K562 (cell line): ENCODE measurements around the gene DNASE1L2. TPM values are rescaled to one million over a fixed set of nuclear protein-coding genes. Genes with fewer than 3 reads are reported as not detected.
A peak's percentile ranks its signal among the peaks of the same experiment; 100 is the strongest.

Experiments used
- ATAC-seq: fragments of 200-7000 bp; cut with Tn5 transposase; 3 replicates; pipeline ENCODE4 v1.9.1; 2020; ENCODE audit warnings: moderate library complexity
- BruUV-seq: library from RNA; stranded (reverse); fragments of 400-500 nt; replicated peaks from 2 replicates; lab custom pipeline; 2021; lab: Mats Ljungman, UMichigan
- CTCF ChIA-PET: fragments of 300-600 bp; formaldehyde crosslinking; extraction: SDS; loops from one replicate; lab custom pipeline; 2021; ENCODE audit warnings: low intra/inter-chr PET ratio; lab: Yijun Ruan, JAX
- POLR2A ChIA-PET: fragments of 300-600, 350-650 bp; sonication (Branson Sonifier 250); formaldehyde crosslinking; extraction: SDS; loops from one replicate; lab custom pipeline; 2021; ENCODE audit warnings: antibody characterized with exemption, inconsistent platforms; lab: Yijun Ruan, JAX
- DNase-seq, 4 experiments: peaks; one replicate each; pipeline versions ENCODE4 v3.0.0 to v3.0.0-alpha.2; 2011 to 2018; ENCODE audit warnings: low spot score in 3 of 4, mixed read lengths in 3 of 4; ENCODE audit errors: extremely low read depth in 1 of 4
- FAIRE-seq: peaks from 2 replicates; lab custom pipeline; 2011; peaks lifted over from hg19 to GRCh38; lab: Jason Lieb, UNC
- H2AFZ ChIP-seq: 2 replicates; pipeline ENCODE4 v1.6.0; 2011; ENCODE audit warnings: low read depth, low read length, control low read depth, inconsistent platforms
- H3K27ac ChIP-seq: fragments of 200-600 bp; 3 replicates; pipeline ENCODE4 v1.8.0; 2011; ENCODE audit warnings: low read depth, mild to moderate bottlenecking, control low read depth, inconsistent platforms, low read length, moderate library complexity, mixed read lengths; ENCODE audit errors: extremely low read depth
- H3K27me3 ChIP-seq, 2 experiments: fragments of 300-600 bp in 1 of 2; 2 replicates in 1 of 2; 3 replicates in 1 of 2; pipeline versions ENCODE4 v1.6.0 to v1.8.0; 2011; ENCODE audit warnings: inconsistent platforms in 2 of 2, low read length in 2 of 2, mild to moderate bottlenecking in 1 of 2, mixed read lengths in 1 of 2, moderate library complexity in 1 of 2; ENCODE audit not compliant: control insufficient read depth in 2 of 2, insufficient read depth in 2 of 2
- H3K36me3 ChIP-seq: fragments of 300-600 bp; 3 replicates; pipeline ENCODE4 v1.8.0; 2011; ENCODE audit warnings: mild to moderate bottlenecking, low read length, inconsistent platforms; ENCODE audit not compliant: control insufficient read depth, insufficient read depth
- H3K4me1 ChIP-seq, 2 experiments: fragments of 200-600 bp in 1 of 2; replicated peaks in 1 of 2; 2 replicates in 1 of 2; 3 replicates in 1 of 2; pipeline versions ENCODE4 v1.5.1 to v1.8.0; 2011; ENCODE audit warnings: inconsistent platforms in 2 of 2, low read length in 2 of 2, mild to moderate bottlenecking in 1 of 2, mixed read lengths in 1 of 2, moderate library complexity in 1 of 2; ENCODE audit not compliant: control insufficient read depth in 2 of 2, insufficient read depth in 2 of 2
- H3K4me2 ChIP-seq: 2 replicates; pipeline ENCODE4 v1.6.1; 2011; ENCODE audit warnings: low read length, control low read depth, inconsistent platforms, mixed read lengths; ENCODE audit not compliant: insufficient read depth
- H3K4me3 ChIP-seq: fragments of 200-600 bp; sonication (generic), shearing (Covaris generic); 2 replicates; pipeline ENCODE4 v1.5.1; 2016; ENCODE audit warnings: control low read depth, inconsistent platforms
- H3K79me2 ChIP-seq: fragments of 200-600 bp; 3 replicates; pipeline ENCODE4 v1.8.0; 2011; ENCODE audit warnings: low read length, inconsistent platforms; ENCODE audit not compliant: control insufficient read depth, insufficient read depth
- H3K9ac ChIP-seq, 2 experiments: 2 replicates each; pipeline versions ENCODE4 v1.6.0 to v1.6.1; 2011; ENCODE audit warnings: low read depth in 2 of 2, low read length in 2 of 2, control low read depth in 1 of 2, inconsistent platforms in 1 of 2, mild to moderate bottlenecking in 1 of 2, mixed read lengths in 1 of 2; ENCODE audit not compliant: insufficient read depth in 1 of 2
- H3K9me1 ChIP-seq: one replicate; pipeline ENCODE4 v1.6.0; 2011; ENCODE audit warnings: inconsistent platforms, mild to moderate bottlenecking, low read length, moderate library complexity; ENCODE audit not compliant: control insufficient read depth, insufficient read depth
- H3K9me3 ChIP-seq: replicated peaks from 2 replicates; pipeline ENCODE4 v1.5.1; 2011; ENCODE audit warnings: low read depth, low read length, inconsistent platforms; ENCODE audit not compliant: control insufficient read depth, insufficient read depth
- H4K20me1 ChIP-seq: replicated peaks from 2 replicates; pipeline ENCODE4 v1.6.1; 2011; ENCODE audit warnings: low read length, inconsistent platforms, mixed read lengths; ENCODE audit not compliant: control insufficient read depth, insufficient read depth
- BACH1 ChIP-seq: fragments of 200-800 bp; sonication (Bioruptor generic); IDR thresholded peaks from 2 replicates; pipeline ENCODE4 v1.6.1; 2016; ENCODE audit warnings: missing genetic modification characterization, missing compliant biosample characterization
- BRCA1 ChIP-seq, 2 experiments: fragments of 450-650 bp in 1 of 2; sonication (generic) in 1 of 2; formaldehyde crosslinking in 1 of 2; IDR thresholded peaks; 2 replicates each; pipeline versions ENCODE4 v1.5.0 to v1.6.1; 2017 to 2020; ENCODE audit warnings: mild to moderate bottlenecking in 1 of 2, missing genetic modification reagents in 1 of 2
- HIVEP1 ChIP-seq: fragments of 250-450 bp; sonication (Bioruptor Pico); IDR thresholded peaks from 2 replicates; pipeline ENCODE4 v1.4.0; 2020; ENCODE audit warnings: mild to moderate bottlenecking
- HMG20A ChIP-seq: fragments of 450-650 bp; formaldehyde crosslinking; conservative IDR thresholded peaks from 2 replicates; pipeline ENCODE4 v1.4.0; 2020; ENCODE audit warnings: mild to moderate bottlenecking, mixed read lengths
- LCOR ChIP-seq: sonication (generic); formaldehyde crosslinking; IDR thresholded peaks from 2 replicates; pipeline ENCODE4 v1.8.0; 2022; ENCODE audit warnings: mild to moderate bottlenecking, missing genetic modification reagents
- POLR2A ChIP-seq: fragments of 450-650 bp; conservative IDR thresholded peaks from 2 replicates; pipeline ENCODE4 v1.6.1; 2016
- RCOR1 ChIP-seq, 2 experiments: IDR thresholded peaks; 2 replicates each; pipeline ENCODE4 v1.6.1; 2012; ENCODE audit warnings: low read depth in 2 of 2, low read length in 2 of 2, borderline replicate concordance in 1 of 2, improper control_type of control experiment in 1 of 2
- ZC3H4 ChIP-seq: sonication (generic); formaldehyde crosslinking; IDR thresholded peaks from 2 replicates; pipeline ENCODE4 v1.9.0; 2021; ENCODE audit warnings: missing genetic modification reagents, borderline replicate concordance
- ZNF740 ChIP-seq, 3 experiments: fragments of 200-800 bp in 1 of 3; sonication (Bioruptor generic) in 1 of 3; sonication (generic) in 1 of 3; formaldehyde crosslinking in 1 of 3; IDR thresholded peaks; 2 replicates each; pipeline versions ENCODE4 v1.6.1 to v1.8.0; 2016 to 2022; ENCODE audit warnings: mild to moderate bottlenecking in 2 of 3, missing compliant biosample characterization in 2 of 3, missing genetic modification characterization in 2 of 3, missing genetic modification reagents in 1 of 3
- WGBS: fragments of 100-300 bp; shearing (Covaris generic); methylation state at CpG from one replicate; pipeline ENCODE4 v1.1.6; 2016; ENCODE audit warnings: low coverage, mixed read lengths; ENCODE audit not compliant: insufficient coverage; ENCODE audit errors: missing lambda C conversion rate; 5-methylcytosine and 5-hydroxymethylcytosine counted together
- in situ Hi-C: fragments of 300-500 bp; cut with MboI; formaldehyde crosslinking; loops from 4 replicates; pipeline ENCODE4 v1.15.0; 2018; ENCODE audit warnings: inconsistent platforms, mixed read lengths
- intact Hi-C: fragments of 100-400 bp; cut with micrococcal nuclease; formaldehyde crosslinking; loops from 2 replicates; pipeline ENCODE4 v1.14.2; 2022
- polyA plus RNA-seq, 8 experiments: library from polyadenylated mRNA; depleted of rRNA in 4 of 8; stranded (reverse) in 5 of 8; unstranded in 3 of 8; fragments of >200 nt; fragmentation: Nextera tagmentation in 2 of 8; fragmentation: Illumina TruSeq in 1 of 8; extraction: Ambion mirVana in 2 of 8; extraction: Trizol in 1 of 8; gene quantifications; 2 replicates each; pipeline versions ENCODE4 v1.2.1 to v1.2.3, GENCODE V29; 2011 to 2014; ENCODE audit warnings: inconsistent platforms in 1 of 8, missing spikeins in 1 of 8
- total RNA-seq, 7 experiments: library from RNA; depleted of rRNA in 6 of 7; stranded (reverse); fragments of >200 nt in 6 of 7; fragmentation: Illumina TruSeq in 2 of 7; extraction: Trizol in 2 of 7; gene quantifications; 2 replicates each; pipeline versions ENCODE4 v1.2.1 to v1.2.3, GENCODE V29; 2011 to 2021; ENCODE audit warnings: low replicate concordance in 1 of 7
- TF ChIP-seq, protein P1 (sequence below): fragments of 250-450 bp; sonication (Bioruptor Pico); IDR thresholded peaks from 2 replicates; pipeline ENCODE4 v1.4.0; 2020

DNASE1L2 gene
- total and polyA plus RNA-seq, 9 of the 15 experiments (the other 6 are each of a cell fraction or from before 2014, with no cell fraction given), result 0.08 to 2.7 (median 1.7) TPM; not detected in 1

GRCh38 chr16:2226245-2226793, 9.9 kb upstream of the DNASE1L2 start:
- Histone ChIP-seq H3K9ac (peak overlapping the region in 1 of 2 experiments; percentile 84; a peak in 2 of 4 replicates), H4K20me1 (peaks cover 11% of the 10 kb centered on the region), H3K9me1 (no peaks in the 10 kb centered on the region), H3K4me3 (no peak overlapping the region), H3K27me3 (no peaks in the 10 kb centered on the region), H3K4me2 (no peak overlapping the region), H2AFZ (no peak overlapping the region), H3K4me1 (peaks cover 9 to 66% of the 10 kb centered on the region in 2 experiments; a peak in 3 of 5 replicates), H3K79me2 (peaks cover 53% of the 10 kb centered on the region), H3K27ac (peak overlapping the region; percentile 19; the same call in 1 of the 3 replicates), H3K9me3 (no peaks in the 10 kb centered on the region), H3K36me3 (peaks cover 61% of the 10 kb centered on the region; the same call in 1 of the 3 replicates)
- ATAC-seq, result no peak
- WGBS, result 78% methylated on average over 9 of the region's 9 CpGs
- in situ Hi-C loops (no loop called here), intact Hi-C loops (no loop called here)
- CTCF ChIA-PET, result no interaction called here
- TF ChIP-seq BACH1 (tag) (no peak), BRCA1 (IDR thresholded peaks at IDR 0.05) (no peak), BRCA1 (CRISPR knock-in tag; IDR thresholded peaks at IDR 0.05) (0 out of 2 replicates have a peak, but pooled peaks have one; percentile 23)
- POLR2A ChIA-PET, result interaction anchor here (0.8 to 3.7 kb wide), 6 partner anchors 9 to 25 kb away, joined by 3 to 20 read pairs (median 4); partner anchors contain the start of genes DNASE1L2, ECI1 and PGP
- no peak for FAIRE-seq
- BruUV-seq, result TSS peak; percentile 24
- DNase-seq, result no peak

DNA sequence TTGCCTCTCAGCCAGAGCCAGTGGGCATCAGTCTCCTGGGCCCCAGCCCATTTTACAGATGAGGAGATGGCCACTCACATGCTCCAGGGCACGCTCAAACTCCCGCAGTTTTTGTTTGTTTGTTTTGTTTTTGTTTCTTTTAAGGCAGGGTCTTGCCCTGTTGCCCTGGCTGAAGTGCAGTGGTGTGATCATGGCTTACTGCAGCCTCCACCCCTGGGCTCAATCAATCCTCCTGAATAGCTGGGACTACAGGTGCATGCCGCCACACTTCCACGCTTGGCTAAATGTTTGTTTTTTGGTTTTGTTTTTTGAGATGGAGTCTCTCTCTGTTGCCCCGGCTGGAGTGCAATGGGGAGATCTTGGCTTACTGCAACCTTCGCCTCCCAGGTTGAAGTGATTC, 9.3 kb upstream of the DNASE1L2 start:
- no peaks in the 10 kb centered on the region for H3K27me3 ChIP-seq
- H3K9ac ChIP-seq, result peak overlapping the region in 1 of 2 experiments; percentile 84; a peak in 1 of 4 replicates
- H3K4me2 ChIP-seq, result no peak overlapping the region
- H3K4me1 ChIP-seq, result peaks cover 9 to 66% of the 10 kb centered on the region in 2 experiments; a peak in 3 of 5 replicates
- DNase-seq (no peak), ATAC-seq (no peak), FAIRE-seq (no peak)
- no peaks in the 10 kb centered on the region for H3K9me3 ChIP-seq
- no peak overlapping the region; the same call in 2 of the 3 replicates for H3K27ac ChIP-seq
- no peak overlapping the region for H3K4me3 ChIP-seq
- no peak overlapping the region for H2AFZ ChIP-seq
- BruUV-seq, result no TSS peak
- H3K36me3 ChIP-seq, result peaks cover 67% of the 10 kb centered on the region; the same call in 1 of the 3 replicates
- H4K20me1 ChIP-seq, result peaks cover 11% of the 10 kb centered on the region
- CTCF ChIA-PET, result no interaction called here
- intact Hi-C loops (no loop called here), in situ Hi-C loops (no loop called here)
- H3K9me1 ChIP-seq, result no peaks in the 10 kb centered on the region
- 93% methylated on average over 6 of the region's 6 CpGs for WGBS
- POLR2A ChIA-PET, result interaction anchor here (0.8 to 3.7 kb wide), 6 partner anchors 8 to 25 kb away, joined by 3 to 20 read pairs (median 4); partner anchors contain the start of genes DNASE1L2, ECI1 and PGP
- peaks cover 53% of the 10 kb centered on the region for H3K79me2 ChIP-seq
- no peak for TF ChIP-seq HMG20A (CRISPR knock-in tag)
- no peak for TF ChIP-seq ZC3H4
- no peak for TF ChIP-seq HIVEP1 (CRISPR knock-in tag)
- no peak for TF ChIP-seq RCOR1 (IDR thresholded peaks at IDR 0.05; ENCODE audit: borderline replicate concordance in 1 of 2, low read depth in 2 of 2, low read length in 2 of 2)
- TF ChIP-seq ZNF740 (CRISPR knock-in tag; IDR thresholded peaks at IDR 0.05), result no peak
- no peak for TF ChIP-seq ZNF740 (tag; IDR thresholded peaks at IDR 0.05)
- no peak for TF ChIP-seq LCOR (CRISPR knock-in tag)
- TF ChIP-seq POLR2A, result no peak
- TF ChIP-seq, protein P1, sequence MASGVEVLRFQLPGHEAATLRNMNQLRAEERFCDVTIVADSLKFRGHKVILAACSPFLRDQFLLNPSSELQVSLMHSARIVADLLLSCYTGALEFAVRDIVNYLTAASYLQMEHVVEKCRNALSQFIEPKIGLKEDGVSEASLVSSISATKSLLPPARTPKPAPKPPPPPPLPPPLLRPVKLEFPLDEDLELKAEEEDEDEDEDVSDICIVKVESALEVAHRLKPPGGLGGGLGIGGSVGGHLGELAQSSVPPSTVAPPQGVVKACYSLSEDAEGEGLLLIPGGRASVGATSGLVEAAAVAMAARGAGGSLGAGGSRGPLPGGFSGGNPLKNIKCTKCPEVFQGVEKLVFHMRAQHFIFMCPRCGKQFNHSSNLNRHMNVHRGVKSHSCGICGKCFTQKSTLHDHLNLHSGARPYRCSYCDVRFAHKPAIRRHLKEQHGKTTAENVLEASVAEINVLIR (CRISPR knock-in tag), result no peak
